K562 (cell line): Measurements from ENCODE around the gene NDFIP1. TPM values are rescaled to one million over a fixed set of nuclear protein-coding genes. Genes with fewer than 3 reads are reported as not detected.

Experiments used
- ATAC-seq: fragments of 200-7000 bp; cut with Tn5 transposase; 3 replicates; pipeline ENCODE4 v1.9.1; 2020; ENCODE audit warnings: moderate library complexity
- BruUV-seq: library from RNA; stranded (reverse); fragments of 400-500 nt; replicated peaks from 2 replicates; lab custom pipeline; 2021; lab: Mats Ljungman, UMichigan
- CTCF ChIA-PET: fragments of 300-600 bp; formaldehyde crosslinking; extraction: SDS; loops from one replicate; lab custom pipeline; 2021; ENCODE audit warnings: low intra/inter-chr PET ratio; lab: Yijun Ruan, JAX
- POLR2A ChIA-PET: fragments of 300-600, 350-650 bp; sonication (Branson Sonifier 250); formaldehyde crosslinking; extraction: SDS; loops from one replicate; lab custom pipeline; 2021; ENCODE audit warnings: antibody characterized with exemption, inconsistent platforms; lab: Yijun Ruan, JAX
- DNase-seq, 4 experiments: peaks; one replicate each; pipeline versions ENCODE4 v3.0.0 to v3.0.0-alpha.2; 2011 to 2018; ENCODE audit warnings: low spot score in 3 of 4, mixed read lengths in 3 of 4; ENCODE audit errors: extremely low read depth in 1 of 4
- FAIRE-seq: peaks from 2 replicates; lab custom pipeline; 2011; peaks lifted over from hg19 to GRCh38; lab: Jason Lieb, UNC
- H2AFZ ChIP-seq: 2 replicates; pipeline ENCODE4 v1.6.0; 2011; ENCODE audit warnings: low read depth, low read length, control low read depth, inconsistent platforms
- H3K27ac ChIP-seq: fragments of 200-600 bp; 3 replicates; pipeline ENCODE4 v1.8.0; 2011; ENCODE audit warnings: low read depth, mild to moderate bottlenecking, control low read depth, inconsistent platforms, low read length, moderate library complexity, mixed read lengths; ENCODE audit errors: extremely low read depth
- H3K27me3 ChIP-seq, 2 experiments: fragments of 300-600 bp in 1 of 2; 2 replicates in 1 of 2; 3 replicates in 1 of 2; pipeline versions ENCODE4 v1.6.0 to v1.8.0; 2011; ENCODE audit warnings: inconsistent platforms in 2 of 2, low read length in 2 of 2, mild to moderate bottlenecking in 1 of 2, mixed read lengths in 1 of 2, moderate library complexity in 1 of 2; ENCODE audit not compliant: control insufficient read depth in 2 of 2, insufficient read depth in 2 of 2
- H3K36me3 ChIP-seq: fragments of 300-600 bp; 3 replicates; pipeline ENCODE4 v1.8.0; 2011; ENCODE audit warnings: mild to moderate bottlenecking, low read length, inconsistent platforms; ENCODE audit not compliant: control insufficient read depth, insufficient read depth
- H3K4me1 ChIP-seq, 2 experiments: fragments of 200-600 bp in 1 of 2; replicated peaks in 1 of 2; 2 replicates in 1 of 2; 3 replicates in 1 of 2; pipeline versions ENCODE4 v1.5.1 to v1.8.0; 2011; ENCODE audit warnings: inconsistent platforms in 2 of 2, low read length in 2 of 2, mild to moderate bottlenecking in 1 of 2, mixed read lengths in 1 of 2, moderate library complexity in 1 of 2; ENCODE audit not compliant: control insufficient read depth in 2 of 2, insufficient read depth in 2 of 2
- H3K4me2 ChIP-seq: 2 replicates; pipeline ENCODE4 v1.6.1; 2011; ENCODE audit warnings: low read length, control low read depth, inconsistent platforms, mixed read lengths; ENCODE audit not compliant: insufficient read depth
- H3K4me3 ChIP-seq: fragments of 200-600 bp; sonication (generic), shearing (Covaris generic); 2 replicates; pipeline ENCODE4 v1.5.1; 2016; ENCODE audit warnings: control low read depth, inconsistent platforms
- H3K79me2 ChIP-seq: fragments of 200-600 bp; 3 replicates; pipeline ENCODE4 v1.8.0; 2011; ENCODE audit warnings: low read length, inconsistent platforms; ENCODE audit not compliant: control insufficient read depth, insufficient read depth
- H3K9ac ChIP-seq, 2 experiments: 2 replicates each; pipeline versions ENCODE4 v1.6.0 to v1.6.1; 2011; ENCODE audit warnings: low read depth in 2 of 2, low read length in 2 of 2, control low read depth in 1 of 2, inconsistent platforms in 1 of 2, mild to moderate bottlenecking in 1 of 2, mixed read lengths in 1 of 2; ENCODE audit not compliant: insufficient read depth in 1 of 2
- H3K9me1 ChIP-seq: one replicate; pipeline ENCODE4 v1.6.0; 2011; ENCODE audit warnings: inconsistent platforms, mild to moderate bottlenecking, low read length, moderate library complexity; ENCODE audit not compliant: control insufficient read depth, insufficient read depth
- H3K9me3 ChIP-seq: replicated peaks from 2 replicates; pipeline ENCODE4 v1.5.1; 2011; ENCODE audit warnings: low read depth, low read length, inconsistent platforms; ENCODE audit not compliant: control insufficient read depth, insufficient read depth
- H4K20me1 ChIP-seq: replicated peaks from 2 replicates; pipeline ENCODE4 v1.6.1; 2011; ENCODE audit warnings: low read length, inconsistent platforms, mixed read lengths; ENCODE audit not compliant: control insufficient read depth, insufficient read depth
- C11orf30 ChIP-seq: fragments of 450-650 bp; IDR thresholded peaks from 2 replicates; pipeline ENCODE4 v1.6.1; 2016; ENCODE audit warnings: low read depth, mild to moderate bottlenecking
- ELF1 ChIP-seq: fragments of 200-800 bp; sonication (Bioruptor generic); IDR thresholded peaks from 2 replicates; pipeline ENCODE4 v1.6.1; 2016; ENCODE audit warnings: missing genetic modification characterization, missing compliant biosample characterization
- MAFF ChIP-seq: IDR thresholded peaks from 2 replicates; pipeline ENCODE4 v1.6.1; 2012; ENCODE audit warnings: low read length, improper control_type of control experiment
- MAFG ChIP-seq: fragments of 450-650 bp; conservative IDR thresholded peaks from 2 replicates; pipeline ENCODE4 v1.6.1; 2016; ENCODE audit warnings: missing genetic modification characterization, missing compliant biosample characterization
- MAFK ChIP-seq: IDR thresholded peaks from 2 replicates; pipeline ENCODE4 v1.6.1; 2011; ENCODE audit warnings: low read length, improper control_type of control experiment
- MNT ChIP-seq, 2 experiments: fragments of 450-650 bp; conservative IDR thresholded peaks; 2 replicates each; pipeline ENCODE4 v1.6.1; 2017; ENCODE audit warnings: mild to moderate bottlenecking in 2 of 2, moderate library complexity in 2 of 2
- POLR2A ChIP-seq: fragments of 450-650 bp; conservative IDR thresholded peaks from 2 replicates; pipeline ENCODE4 v1.6.1; 2016
- SRSF9 ChIP-seq: fragments of 200-400 bp; formaldehyde crosslinking; IDR thresholded peaks from 2 replicates; pipeline ENCODE4 v1.6.1; 2017; ENCODE audit warnings: low read depth, low read length, borderline replicate concordance
- ZNF316 ChIP-seq: fragments of 450-650 bp; IDR thresholded peaks from 2 replicates; pipeline ENCODE4 v1.6.1; 2016
- WGBS: fragments of 100-300 bp; shearing (Covaris generic); methylation state at CpG from one replicate; pipeline ENCODE4 v1.1.6; 2016; ENCODE audit warnings: low coverage, mixed read lengths; ENCODE audit not compliant: insufficient coverage; ENCODE audit errors: missing lambda C conversion rate; 5-methylcytosine and 5-hydroxymethylcytosine counted together
- in situ Hi-C: fragments of 300-500 bp; cut with MboI; formaldehyde crosslinking; loops from 4 replicates; pipeline ENCODE4 v1.15.0; 2018; ENCODE audit warnings: inconsistent platforms, mixed read lengths
- intact Hi-C: fragments of 100-400 bp; cut with micrococcal nuclease; formaldehyde crosslinking; loops from 2 replicates; pipeline ENCODE4 v1.14.2; 2022
- polyA plus RNA-seq, 8 experiments: library from polyadenylated mRNA; depleted of rRNA in 4 of 8; stranded (reverse) in 5 of 8; unstranded in 3 of 8; fragments of >200 nt; fragmentation: Nextera tagmentation in 2 of 8; fragmentation: Illumina TruSeq in 1 of 8; extraction: Ambion mirVana in 2 of 8; extraction: Trizol in 1 of 8; gene quantifications; 2 replicates each; pipeline versions ENCODE4 v1.2.1 to v1.2.3, GENCODE V29; 2011 to 2014; ENCODE audit warnings: inconsistent platforms in 1 of 8, missing spikeins in 1 of 8
- total RNA-seq, 7 experiments: library from RNA; depleted of rRNA in 6 of 7; stranded (reverse); fragments of >200 nt in 6 of 7; fragmentation: Illumina TruSeq in 2 of 7; extraction: Trizol in 2 of 7; gene quantifications; 2 replicates each; pipeline versions ENCODE4 v1.2.1 to v1.2.3, GENCODE V29; 2011 to 2021; ENCODE audit warnings: low replicate concordance in 1 of 7

The NDFIP1 gene
- total and polyA plus RNA-seq, 9 of the 15 experiments (the other 6 are each of a cell fraction or from before 2014, with no cell fraction given) = 5.3 to 37.5 (median 31.9) TPM

DNA sequence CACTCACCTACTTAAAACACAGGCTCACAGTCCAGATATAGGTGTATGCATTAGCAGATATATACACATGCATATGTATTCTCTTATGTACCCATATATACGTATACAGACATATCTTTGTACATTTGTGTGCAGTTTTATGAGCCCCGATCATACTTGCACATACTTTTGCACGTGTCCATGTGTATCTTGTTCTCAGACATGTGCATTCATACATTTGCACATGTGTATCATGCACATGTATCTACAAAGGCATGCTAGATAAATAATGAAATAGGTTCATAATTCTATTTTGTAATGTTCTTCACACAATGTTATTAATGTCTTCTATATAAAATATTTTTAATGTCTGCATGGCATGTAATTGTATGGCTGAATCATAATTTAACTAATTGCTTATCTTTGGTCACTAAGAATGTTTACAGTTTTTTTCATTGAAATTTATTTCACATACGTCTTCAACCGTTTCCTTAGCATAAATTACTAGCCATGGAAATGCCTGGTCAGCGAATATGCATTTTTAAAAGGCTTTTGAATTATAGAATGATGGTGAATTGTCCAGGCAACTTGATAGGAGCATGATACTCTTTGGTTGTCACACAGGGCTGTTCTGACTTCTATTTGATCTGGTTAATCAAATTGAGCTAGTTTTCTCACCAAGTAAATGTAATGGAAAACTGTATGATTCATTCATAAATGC, 2.6 kb downstream of the NDFIP1 start:
- intact Hi-C loops = no loop called here
- no peak overlapping the region; the same call in 2 of the 3 replicates for H3K27ac ChIP-seq
- WGBS = 76% methylated on average over 6 of the region's 6 CpGs

More for the DNA sequence above, 2.6 kb downstream of the NDFIP1 start:
- CTCF ChIA-PET = no interaction called here
- in situ Hi-C loops = no loop called here
- TF ChIP-seq MAFK (peak; percentile 89), MAFF (peak; percentile 88), MNT (conservative IDR thresholded peaks at IDR 0.05) (no peak), MAFG (tag) (peak; percentile 70), ELF1 (tag) (no peak), SRSF9 (no peak), POLR2A (no peak), ZNF316 (peak; percentile 91), C11orf30 (peak; percentile 81)
- TF ChIP-seq, all 486 proteins: peak for 5
- no TSS peak for BruUV-seq
- Histone ChIP-seq H3K4me3 (no peak overlapping the region), H3K9me1 (no peaks in the 10 kb centered on the region), H3K9me3 (no peaks in the 10 kb centered on the region), H3K4me2 (no peak overlapping the region), H3K9ac (peak overlapping the region in 1 of 2 experiments; percentile 86; a peak in 1 of 4 replicates), H3K27me3 (no peaks in the 10 kb centered on the region), H3K4me1 (peaks cover 18% of the 10 kb centered on the region in 2 experiments), H3K79me2 (peaks cover 68% of the 10 kb centered on the region), H4K20me1 (no peaks in the 10 kb centered on the region), H2AFZ (no peak overlapping the region), H3K36me3 (peaks cover 12% of the 10 kb centered on the region)
- no peak for FAIRE-seq
- POLR2A ChIA-PET = interaction anchor here (0.9 to 1.1 kb wide), 4 partner anchors 9 to 100 kb away, joined by 3 to 8 read pairs (median 4); no protein-coding TSS in a partner anchor
- no peak for DNase-seq
- no peak for ATAC-seq
